Left lung (tissue), 14 donors: ENCODE results near the gene LINC00237. TPM values are rescaled to one million over a fixed set of nuclear protein-coding genes. Genes with fewer than 3 reads are reported as not detected.

Experiments
- ATAC-seq: fragments of 200-7000 bp; cut with Tn5 transposase; one replicate; pipeline ENCODE4 v1.9.1; 2020; ENCODE audit warnings: moderate library complexity
- DNase-seq, 4 donors: peaks; one replicate each; pipeline ENCODE4 v3.0.0-alpha.2; 2013 to 2020
- H3K27ac ChIP-seq, 2 donors: fragments of 200-600 bp; sonication (generic) in 1 of 2; one replicate each; pipeline versions ENCODE4 v1.5.0 to v1.8.0; 2020 to 2021
- H3K27me3 ChIP-seq, 2 donors: fragments of 200-600 bp; sonication (generic) in 1 of 2; one replicate each; pipeline versions ENCODE4 v1.5.0 to v1.8.0; 2020 to 2021
- H3K36me3 ChIP-seq, 2 donors: fragments of 200-600 bp; sonication (generic) in 1 of 2; one replicate each; pipeline versions ENCODE4 v1.5.0 to v1.8.0; 2020 to 2021
- H3K4me1 ChIP-seq, 2 donors: fragments of 200-600 bp; one replicate each; pipeline ENCODE4 v1.8.0; 2021
- H3K4me3 ChIP-seq, 2 donors: fragments of 200-600 bp; sonication (generic) in 1 of 2; one replicate each; pipeline versions ENCODE4 v1.5.0 to v1.8.0; 2020 to 2021; ENCODE audit warnings: mild to moderate bottlenecking in 1 of 2
- H3K9me3 ChIP-seq, 2 donors: fragments of 200-600 bp; sonication (generic) in 1 of 2; one replicate each; pipeline versions ENCODE4 v1.5.0 to v1.8.0; 2020 to 2021
- CTCF ChIP-seq, 2 donors: fragments of 200-600 bp; sonication (generic) in 1 of 2; IDR thresholded peaks; one replicate each; pipeline versions ENCODE4 v1.5.0 to v1.8.0; 2021; ENCODE audit warnings: antibody characterized with exemption in 2 of 2
- intact Hi-C, 2 donors: fragments of 100-400 bp; cut with DNase I; formaldehyde crosslinking; loops; one replicate each; pipeline versions ENCODE4 v1.11.2 to v1.14.2; 2022
- long read RNA-seq, 12 donors: library from polyadenylated mRNA in 2 of 12; unstranded in 2 of 12; transcript quantifications; one replicate each; pipeline ENCODE4 v2.0.0 and lab custom pipeline, GENCODE V29; 2019 to 2026
- polyA plus RNA-seq, 6 donors: library from polyadenylated mRNA; unstranded; fragments of 120-200 nt; gene quantifications; one replicate each; pipeline ENCODE4 v1.2.1, GENCODE V29; 2013; ENCODE audit not compliant: insufficient read length in 6 of 6
- total RNA-seq, 2 donors: library from RNA; stranded (reverse); fragmentation: NEBNext Ultra II Directional; extraction: Animal tissue kit (Norgen Biotek cat#: 25700); gene quantifications; one replicate each; pipeline ENCODE4 v1.2.1, GENCODE V29; 2021
- donor health status: DM: no; HTN: yes; CAD: no.
- donor health status: DM: no; HTN: no; CAD: no.

Gene LINC00237
- total RNA-seq = not detected
- not detected for polyA plus RNA-seq
- long read RNA-seq, donor 1 = 0 reads
- long read RNA-seq, donor 2 = 0 reads
- long read RNA-seq, donor 3 = 0 reads
- long read RNA-seq, donor 4 = 0 reads
- long read RNA-seq, donor 5 = 0 reads
- long read RNA-seq, donor 6 = 0 reads
- long read RNA-seq, donor 7 = 0 reads
- long read RNA-seq, donor 8 = 0 reads
- long read RNA-seq, donor 9 = 0 reads
- long read RNA-seq, donor 10 = 0 reads
- long read RNA-seq, donor 11 = 0 reads
- long read RNA-seq, donor 12 = 0 reads

- intact Hi-C loops = no loop called here
- Histone ChIP-seq H3K4me3 (no peak within 1 kb of the TSS), H3K36me3 (no peaks in the 10 kb centered on the region), H3K27ac (no peak within 1 kb of the TSS), H3K9me3 (no peaks in the 10 kb centered on the region), H3K27me3 (peaks cover 75 to 100% of the 10 kb centered on the region in 2 donors), H3K4me1 (peaks cover 5 to 31% of the 10 kb centered on the region in 2 donors)
- DNase-seq (peak in 1 of 4 donors; percentile 69), ATAC-seq (no peak)
- TF ChIP-seq CTCF (IDR thresholded peaks at IDR 0.05) = no peak
These were observed at the start of gene LINC00237 for GRCh38 chr20:21106171-21107017. TSS of gene LINC00237 (minus strand) at chr20:21106358.

- no peak overlapping the region for H3K4me3 ChIP-seq
- no peaks in the 10 kb centered on the region for H3K4me1 ChIP-seq
- no peaks in the 10 kb centered on the region for H3K36me3 ChIP-seq
- H3K9me3 ChIP-seq = no peaks in the 10 kb centered on the region
- no peak for DNase-seq
- no peaks in the 10 kb centered on the region for H3K27me3 ChIP-seq
- no peak for TF ChIP-seq CTCF (IDR thresholded peaks at IDR 0.05)
- intact Hi-C loops = no loop called here
- ATAC-seq = no peak
- H3K27ac ChIP-seq = no peak overlapping the region
These were observed 49.1 kb upstream of the LINC00237 start for GRCh38 chr20:21155268-21155667.

- ATAC-seq = no peak
- no peaks in the 10 kb centered on the region for H3K4me1 ChIP-seq
- no peak overlapping the region for H3K27ac ChIP-seq
- no peak for TF ChIP-seq CTCF (IDR thresholded peaks at IDR 0.05)
- intact Hi-C loops = no loop called here
- no peak for DNase-seq
- H3K4me3 ChIP-seq = no peak overlapping the region
- no peaks in the 10 kb centered on the region for H3K36me3 ChIP-seq
- no peaks in the 10 kb centered on the region for H3K9me3 ChIP-seq
- no peaks in the 10 kb centered on the region for H3K27me3 ChIP-seq
These were observed 48.5 kb upstream of the LINC00237 start for GRCh38 chr20:21154692-21155091.

- H3K4me1 ChIP-seq = no peaks in the 10 kb centered on the region
- no peaks in the 10 kb centered on the region for H3K27me3 ChIP-seq
- no peak overlapping the region for H3K4me3 ChIP-seq
- H3K36me3 ChIP-seq = no peaks in the 10 kb centered on the region
- intact Hi-C loops = no loop called here
- no peak for DNase-seq
- TF ChIP-seq CTCF (IDR thresholded peaks at IDR 0.05) = no peak
- ATAC-seq = no peak
- no peak overlapping the region for H3K27ac ChIP-seq
- no peaks in the 10 kb centered on the region for H3K9me3 ChIP-seq
These were observed 45.6 kb upstream of the LINC00237 start for GRCh38 chr20:21151791-21152190.

- ATAC-seq (no peak), DNase-seq (no peak)
- Histone ChIP-seq H3K4me3 (no peak overlapping the region), H3K27me3 (no peaks in the 10 kb centered on the region), H3K36me3 (no peaks in the 10 kb centered on the region), H3K27ac (no peak overlapping the region), H3K4me1 (no peaks in the 10 kb centered on the region), H3K9me3 (no peaks in the 10 kb centered on the region)
- no peak for TF ChIP-seq CTCF (IDR thresholded peaks at IDR 0.05)
- intact Hi-C loops = no loop called here
These were observed 43.2 kb upstream of the LINC00237 start for GRCh38 chr20:21149344-21149743.
